WTC11 (cell line): ENCODE results near the gene GPR176. TPM values are rescaled to one million over a fixed set of nuclear protein-coding genes. Genes with fewer than 3 reads are reported as not detected.

ENCODE experiments used
- ATAC-seq: fragments of 200-7000 bp; cut with Tn5 transposase; 2 replicates; pipeline ENCODE4 v1.10.0; 2021; ENCODE audit warnings: mild to moderate bottlenecking, moderate library complexity
- CTCF ChIA-PET: fragments of 300-600 bp; sonication (Branson Sonifier 250); formaldehyde crosslinking; loops from one replicate; lab custom pipeline; 2021; ENCODE audit warnings: antibody characterized with exemption; lab: Charles Lee
- POLR2A ChIA-PET: fragments of 350-600 bp; sonication (Branson Sonifier 250); formaldehyde crosslinking; loops from one replicate; lab custom pipeline; 2021; ENCODE audit warnings: antibody characterized with exemption; lab: Charles Lee
- DNase-seq: peaks from one replicate; pipeline ENCODE4 v3.0.0; 2021; ENCODE audit warnings: low spot score
- H3K27ac Mint-ChIP-seq: 2 replicates; pipeline ENCODE4 v1.8.0; 2021; ENCODE audit warnings: mixed read lengths
- H3K27me3 Mint-ChIP-seq: 2 replicates; pipeline ENCODE4 v1.8.0; 2021; ENCODE audit warnings: low read depth, mild to moderate bottlenecking, moderate library complexity, mixed read lengths
- H3K36me3 Mint-ChIP-seq: 2 replicates; pipeline ENCODE4 v1.8.0; 2021; ENCODE audit warnings: mixed read lengths
- H3K4me1 Mint-ChIP-seq: 2 replicates; pipeline ENCODE4 v1.8.0; 2022; ENCODE audit warnings: mixed read lengths
- H3K4me3 Mint-ChIP-seq: 2 replicates; pipeline ENCODE4 v1.8.0; 2021; ENCODE audit warnings: mild to moderate bottlenecking, moderate library complexity, mixed read lengths
- H3K9me3 Mint-ChIP-seq: 2 replicates; pipeline ENCODE4 v1.8.0; 2021; ENCODE audit warnings: mixed read lengths
- ARID4B ChIP-seq: sonication (generic); formaldehyde crosslinking; IDR thresholded peaks from 2 replicates; pipeline ENCODE4 v1.8.0; 2023; ENCODE audit warnings: missing genetic modification reagents, mild to moderate bottlenecking, borderline replicate concordance
- ATF1 ChIP-seq: sonication (generic); formaldehyde crosslinking; IDR thresholded peaks from 2 replicates; pipeline ENCODE4 v1.8.1; 2023; ENCODE audit warnings: mild to moderate bottlenecking, moderate library complexity, missing genetic modification reagents
- ATF3 ChIP-seq: sonication (generic); formaldehyde crosslinking; conservative IDR thresholded peaks from 2 replicates; pipeline ENCODE4 v1.8.1; 2022; ENCODE audit warnings: mild to moderate bottlenecking, missing genetic modification reagents
- CREB1 ChIP-seq: sonication (generic); formaldehyde crosslinking; IDR thresholded peaks from 2 replicates; pipeline ENCODE4 v1.8.0; 2023; ENCODE audit warnings: mild to moderate bottlenecking, missing genetic modification reagents
- CREM ChIP-seq: sonication (generic); formaldehyde crosslinking; IDR thresholded peaks from 2 replicates; pipeline ENCODE4 v1.8.1; 2022; ENCODE audit warnings: mild to moderate bottlenecking, missing genetic modification reagents, moderate library complexity
- E2F1 ChIP-seq: sonication (generic); formaldehyde crosslinking; IDR thresholded peaks from 2 replicates; pipeline ENCODE4 v1.8.0; 2022; ENCODE audit warnings: mild to moderate bottlenecking, missing genetic modification reagents
- E2F4 ChIP-seq: sonication (generic); formaldehyde crosslinking; IDR thresholded peaks from 2 replicates; pipeline ENCODE4 v1.8.1; 2022; ENCODE audit warnings: low read depth, mild to moderate bottlenecking, moderate library complexity, missing genetic modification reagents, borderline replicate concordance
- FOXK1 ChIP-seq: sonication (generic); formaldehyde crosslinking; IDR thresholded peaks from 2 replicates; pipeline ENCODE4 v1.8.0; 2022; ENCODE audit warnings: mild to moderate bottlenecking, moderate library complexity, missing genetic modification reagents
- IRF2 ChIP-seq: sonication (generic); formaldehyde crosslinking; IDR thresholded peaks from 2 replicates; pipeline ENCODE4 v1.8.0; 2022; ENCODE audit warnings: low read depth, missing genetic modification reagents, borderline replicate concordance
- KAT7 ChIP-seq: sonication (generic); formaldehyde crosslinking; IDR thresholded peaks from 2 replicates; pipeline ENCODE4 v1.8.1; 2023; ENCODE audit warnings: missing genetic modification reagents, mild to moderate bottlenecking, borderline replicate concordance
- NFE2L1 ChIP-seq: sonication (generic); formaldehyde crosslinking; IDR thresholded peaks from 2 replicates; pipeline ENCODE4 v1.8.1; 2023; ENCODE audit warnings: missing genetic modification reagents
- PRDM15 ChIP-seq: sonication (generic); formaldehyde crosslinking; IDR thresholded peaks from 2 replicates; pipeline ENCODE4 v1.8.0; 2022; ENCODE audit warnings: missing genetic modification reagents
- PREB ChIP-seq: sonication (generic); formaldehyde crosslinking; IDR thresholded peaks from 2 replicates; pipeline ENCODE4 v1.8.1; 2022; ENCODE audit warnings: mild to moderate bottlenecking, missing genetic modification reagents, moderate library complexity, borderline replicate concordance
- PRRX2 ChIP-seq: fragments of 250-450 bp; sonication (Bioruptor Pico); IDR thresholded peaks from 2 replicates; pipeline ENCODE4 v1.8.0; 2021; ENCODE audit warnings: mild to moderate bottlenecking
- SP1 ChIP-seq: sonication (generic); formaldehyde crosslinking; conservative IDR thresholded peaks from 2 replicates; pipeline ENCODE4 v1.8.1; 2022; ENCODE audit warnings: missing genetic modification reagents
- TCF7 ChIP-seq: sonication (generic); formaldehyde crosslinking; IDR thresholded peaks from 2 replicates; pipeline ENCODE4 v1.8.0; 2022; ENCODE audit warnings: mild to moderate bottlenecking, low read depth, missing genetic modification reagents, moderate library complexity
- TEAD1 ChIP-seq: sonication (generic); formaldehyde crosslinking; IDR thresholded peaks from 2 replicates; pipeline ENCODE4 v1.8.0; 2022; ENCODE audit warnings: mild to moderate bottlenecking, missing genetic modification reagents
- ZNF121 ChIP-seq: sonication (generic); formaldehyde crosslinking; IDR thresholded peaks from 2 replicates; pipeline ENCODE4 v1.8.0; 2023; ENCODE audit warnings: missing genetic modification reagents
- ZNF138 ChIP-seq: sonication (generic); formaldehyde crosslinking; conservative IDR thresholded peaks from 2 replicates; pipeline ENCODE4 v1.8.1; 2022; ENCODE audit warnings: mild to moderate bottlenecking, moderate library complexity, missing genetic modification reagents
- ZNF396 ChIP-seq: fragments of 250-450 bp; sonication (Bioruptor Pico); IDR thresholded peaks from 2 replicates; pipeline ENCODE4 v1.8.0; 2021; ENCODE audit warnings: mild to moderate bottlenecking, moderate library complexity, borderline replicate concordance
- ZNF425 ChIP-seq: fragments of 250-450 bp; sonication (Bioruptor Pico); conservative IDR thresholded peaks from 2 replicates; pipeline ENCODE4 v1.9.0; 2021; ENCODE audit warnings: mild to moderate bottlenecking
- total RNA-seq: library from RNA; stranded (reverse); gene quantifications from 3 replicates; pipeline ENCODE4 v1.2.3, GENCODE V29; 2021

The GPR176 gene
- total RNA-seq, 1 experiment from 2014 or later: 117 TPM

GRCh38 chr15:39947401-39948197, 27.5 kb upstream of the GPR176 start:
- TF ChIP-seq ATF3 (CRISPR knock-in tag) (no peak), ATF1 (no peak), ZNF138 (no peak), TCF7 (no peak), CREM (no peak), TEAD1 (CRISPR knock-in tag) (no peak), IRF2 (no peak), E2F4 (no peak), PREB (CRISPR knock-in tag) (no peak), ZNF121 (CRISPR knock-in tag) (no peak), ARID4B (CRISPR knock-in tag) (no peak), SP1 (CRISPR knock-in tag) (no peak), KAT7 (CRISPR knock-in tag) (no peak), CREB1 (CRISPR knock-in tag) (no peak), FOXK1 (no peak), PRRX2 (CRISPR knock-in tag) (no peak)

GRCh38 chr15:39946862-39947261, 26.8 kb upstream of the GPR176 start:
- ATAC-seq (no peak), DNase-seq (no peak)
- Mint-ChIP-seq H3K4me3 (no peak overlapping the region), H3K36me3 (peaks cover 63% of the 10 kb centered on the region), H3K9me3 (0 out of 2 replicates have a peak, but pooled peaks cover 3% of the 10 kb centered on the region), H3K4me1 (peaks cover 10% of the 10 kb centered on the region), H3K27me3 (no peaks in the 10 kb centered on the region), H3K27ac (no peak overlapping the region)
- ChIA-PET POLR2A (no interaction called here), CTCF (interaction anchor here (1.4 kb wide), 1 partner anchor 59 kb away, joined by 4 read pairs; no protein-coding TSS in a partner anchor)
- TF ChIP-seq PRDM15 (CRISPR knock-in tag) (no peak), ZNF425 (CRISPR knock-in tag) (no peak), ZNF396 (CRISPR knock-in tag) (no peak), E2F1 (no peak), ZNF138 (no peak), NFE2L1 (CRISPR knock-in tag) (no peak), ZNF121 (CRISPR knock-in tag) (no peak)

More at GRCh38 chr15:39947401-39948197, 27.5 kb upstream of the GPR176 start:
- 0 out of 2 replicates have a peak, but pooled peaks cover 3% of the 10 kb centered on the region for H3K9me3 Mint-ChIP-seq
- POLR2A ChIA-PET: interaction anchor here (1.2 kb wide), 1 partner anchor 14 kb away, joined by 4 read pairs; the partner anchor contains the start of gene EIF2AK4
- CTCF ChIA-PET: interaction anchor here (1.4 kb wide), 1 partner anchor 60 kb away, joined by 4 read pairs; no protein-coding TSS in a partner anchor
- ATAC-seq (no peak), DNase-seq (no peak)
- peaks cover 60% of the 10 kb centered on the region for H3K36me3 Mint-ChIP-seq
- H3K4me1 Mint-ChIP-seq: peaks cover 6% of the 10 kb centered on the region
- no peak overlapping the region; the same call in 1 of the 2 replicates for H3K27ac Mint-ChIP-seq
- no peaks in the 10 kb centered on the region for H3K27me3 Mint-ChIP-seq
- H3K4me3 Mint-ChIP-seq: no peak overlapping the region
